Stimulated activated CD8-positive, alpha-beta memory T cell treated with anti-CD3 and anti-CD28 coated beads, Interleukin-15, amount 100 ng/mL, for 24 hours (primary cell): Measurements from ENCODE around the gene PGAP3.

Experiments
- DNase-seq: peaks from one replicate; pipeline ENCODE4 v3.0.0-alpha.2; 2020; ENCODE audit warnings: low read depth

The PGAP3 gene

GRCh38 chr17:39696731-39697130 is 8.9 kb upstream of the PGAP3 start:
- DNase-seq = no peak

- DNase-seq = no peak
Measured at GRCh38 chr17:39695089-39695474, 7.2 kb upstream of the PGAP3 start.

- DNase-seq = no peak
Measured at GRCh38 chr17:39694593-39694992, 6.7 kb upstream of the PGAP3 start.

GRCh38 chr17:39688945-39689344 is 1.1 kb upstream of the PGAP3 start:
- DNase-seq = no peak

- DNase-seq = no peak
Measured at GRCh38 chr17:39688475-39688835, 598 bp upstream of the PGAP3 start.

GRCh38 chr17:39687101-39687545 is 734 bp downstream of the PGAP3 start:
- no peak for DNase-seq

- no peak for DNase-seq
Measured at GRCh38 chr17:39684369-39685192, 3.3 kb downstream of the PGAP3 start.

GRCh38 chr17:39683295-39683939 is 4.4 kb downstream of the PGAP3 start:
- no peak for DNase-seq

GRCh38 chr17:39679521-39680192 is 8.2 kb downstream of the PGAP3 start:
- DNase-seq = no peak

GRCh38 chr17:39678340-39679116 is 9.3 kb downstream of the PGAP3 start:
- no peak for DNase-seq

- no peak for DNase-seq
Measured at GRCh38 chr17:39677542-39678339, 10.1 kb downstream of the PGAP3 start.

GRCh38 chr17:39677072-39677471 is 10.8 kb downstream of the PGAP3 start:
- DNase-seq = no peak

GRCh38 chr17:39676198-39676819 is 11.5 kb downstream of the PGAP3 start:
- no peak for DNase-seq

- no peak for DNase-seq
Measured at GRCh38 chr17:39675390-39676082, 12.3 kb downstream of the PGAP3 start.

GRCh38 chr17:39674702-39675389 is 13.0 kb downstream of the PGAP3 start:
- DNase-seq = no peak

- DNase-seq = no peak
Measured at GRCh38 chr17:39674179-39674578, 13.7 kb downstream of the PGAP3 start.

GRCh38 chr17:39673335-39674081 is 14.3 kb downstream of the PGAP3 start:
- DNase-seq = no peak

GRCh38 chr17:39672522-39673334 is 15.1 kb downstream of the PGAP3 start:
- DNase-seq = no peak
